Measurements from ENCODE around the gene CADPS. TPM values are rescaled to one million over a fixed set of nuclear protein-coding genes. Genes with fewer than 3 reads are reported as not detected.

The CADPS gene
- total and polyA plus RNA-seq, 2 of the 4 experiments (the other 2 are of a cell fraction) = not detected

- dilution Hi-C loops (cut with HindIII; ENCODE audit: low sequenced_read_pairs, unreplicated experiment) = no loop called here
- no peak overlapping the region for H3K4me3 ChIP-seq (ENCODE audit: insufficient read depth, low read depth, low read length)
- H3K18ac ChIP-seq (ENCODE audit: low read depth, low read length) = no peak overlapping the region
- no peak overlapping the region for H4K91ac ChIP-seq (ENCODE audit: insufficient read depth, low read depth, low read length)
- H3K36me3 ChIP-seq (ENCODE audit: control insufficient read depth, insufficient read depth, low read length) = no peaks in the 10 kb centered on the region
- ATAC-seq (ENCODE audit: low read depth) (no peak), DNase-seq (no peak)
- no peaks in the 10 kb centered on the region for H4K20me1 ChIP-seq (ENCODE audit: insufficient read depth, low read length)
- H3K56ac ChIP-seq (ENCODE audit: extremely low read depth, insufficient read depth, low read length) = no peak overlapping the region
- H2AK9ac ChIP-seq (replicated peaks; ENCODE audit: low read depth, low read length, poor library complexity) = no peak overlapping the region
- no peak overlapping the region for H2BK20ac ChIP-seq (ENCODE audit: low read depth, low read length)
- ChIA-PET CTCF (no interaction called here), POLR2A (ENCODE audit: unreplicated experiment) (no interaction called here)
- H3K79me1 ChIP-seq (ENCODE audit: low read depth in 1 of 2, low read length in 2 of 2) = no peaks in the 10 kb centered on the region
- no peak overlapping the region for H3K23ac ChIP-seq (ENCODE audit: low read depth, low read length)
- no peaks in the 10 kb centered on the region for H3K9me1 ChIP-seq (ENCODE audit: insufficient read depth, low read length)
- H3K4ac ChIP-seq (ENCODE audit: low read depth, low read length) = no peak overlapping the region
- no peak overlapping the region for H3K9ac ChIP-seq (ENCODE audit: low read depth, low read length)
- TF ChIP-seq RCOR1 (IDR thresholded peaks at IDR 0.05; ENCODE audit: insufficient replicate concordance, low read length) (no peak), CTCF (conservative IDR thresholded peaks at IDR 0.05; ENCODE audit: low read depth, low read length) (no peak), POLR2A (IDR thresholded peaks at IDR 0.05; ENCODE audit: low read depth, low read length) (no peak), MAFK (IDR thresholded peaks at IDR 0.05; ENCODE audit: low read depth, low read length) (no peak), RAD21 (IDR thresholded peaks at IDR 0.05; ENCODE audit: low read length) (no peak), MXI1 (IDR thresholded peaks at IDR 0.05; ENCODE audit: borderline replicate concordance, low read depth, low read length) (no peak), CHD1 (IDR thresholded peaks at IDR 0.05; ENCODE audit: low read depth, low read length) (no peak), SMC3 (IDR thresholded peaks at IDR 0.05; ENCODE audit: low read depth, low read length) (no peak), ELK1 (IDR thresholded peaks at IDR 0.05; ENCODE audit: borderline replicate concordance, low read depth, low read length) (no peak), MAZ (IDR thresholded peaks at IDR 0.05; ENCODE audit: borderline replicate concordance, low read depth, low read length) (no peak), USF2 (IDR thresholded peaks at IDR 0.05; ENCODE audit: low read depth, low read length) (no peak), BHLHE40 (IDR thresholded peaks at IDR 0.05; ENCODE audit: low read depth, low read length) (no peak), RFX5 (IDR thresholded peaks at IDR 0.05; ENCODE audit: low read depth, low read length) (no peak), FOS (IDR thresholded peaks at IDR 0.05; ENCODE audit: low read depth, low read length) (no peak)
- BruUV-seq (replicated peaks) = no TSS peak
- no peak overlapping the region for H2BK5ac ChIP-seq (ENCODE audit: low read depth, low read length, poor library complexity, severe bottlenecking)
- no peak overlapping the region for H3K27ac ChIP-seq (ENCODE audit: insufficient read depth, low read length)
- WGBS, 2 experiments (ENCODE audit: extremely low coverage in 2 of 2, insufficient read length in 1 of 2) = no CpG with 5 or more reads among the region's 3 CpGs
- H3K14ac ChIP-seq (replicated peaks; ENCODE audit: low read depth, low read length) = no peak overlapping the region
- H2BK15ac ChIP-seq (ENCODE audit: low read depth, low read length) = no peak overlapping the region
- H3K4me2 ChIP-seq (ENCODE audit: low read depth, low read length) = no peak overlapping the region
- in situ Hi-C loops (cut with MboI; ENCODE audit: low sequenced_read_pairs) = no loop called here
- H4K5ac ChIP-seq (ENCODE audit: low read depth, low read length) = no peak overlapping the region
- H3K27me3 ChIP-seq (ENCODE audit: control insufficient read depth, insufficient read depth, low read length) = no peaks in the 10 kb centered on the region
- no peaks in the 10 kb centered on the region for H3K9me3 ChIP-seq (ENCODE audit: control insufficient read depth, insufficient read depth, low read length)
- no peak overlapping the region for H2AFZ ChIP-seq (replicated peaks; ENCODE audit: low read length, poor library complexity)
- H4K8ac ChIP-seq (ENCODE audit: low read depth in 2 of 2, low read length in 2 of 2) = no peak overlapping the region
- H2BK120ac ChIP-seq (ENCODE audit: low read depth, low read length) = no peak overlapping the region
- intact Hi-C loops (cut with micrococcal nuclease) = no loop called here
- no peak overlapping the region for H2AK5ac ChIP-seq (ENCODE audit: low read depth, low read length)
- no peaks in the 10 kb centered on the region for H3K4me1 ChIP-seq (ENCODE audit: control insufficient read depth, insufficient read depth, low read length)
Measured at GRCh38 chr3:62710751-62711150, 164.5 kb downstream of the CADPS start.
